ENCODE measurements around the gene IPO4.

Gene IPO4

GRCh38 chr14:24195186-24196070, 6.8 kb upstream of the IPO4 start, which contains the start of gene TM9SF1:
TSS of gene TM9SF1 (minus strand) at chr14:24195441. CDS start at chr14:24195019, 422 bp downstream.
- Histone ChIP-seq H3K9me3 (replicated peaks; ENCODE audit: insufficient read depth, low read length) (no peaks in the 10 kb centered on the region), H3K36me3 (replicated peaks; ENCODE audit: insufficient read depth, low read length) (no peaks in the 10 kb centered on the region), H3K4me3 (ENCODE audit: low read length) (peak within 1 kb of the TSS; percentile 80), H3K9me2 (replicated peaks; ENCODE audit: insufficient read depth, low read length) (no peaks in the 10 kb centered on the region), H3K9ac (ENCODE audit: low read length) (peak within 1 kb of the TSS; percentile 99), H3K27ac (ENCODE audit: low read length) (peak within 1 kb of the TSS; percentile 88), H3F3A (ENCODE audit: insufficient read depth, low read length) (peaks cover 7% of the 10 kb centered on the region; the same call in 1 of the 2 replicates), H3K79me2 (ENCODE audit: low read length) (peaks cover 23% of the 10 kb centered on the region), H4K20me1 (ENCODE audit: insufficient read depth, low read length) (no peaks in the 10 kb centered on the region), H3K4me2 (ENCODE audit: low read depth, low read length) (peak within 1 kb of the TSS; percentile 71), H3K27me3 (replicated peaks; ENCODE audit: insufficient read depth, low read length) (no peaks in the 10 kb centered on the region), H2AFZ (ENCODE audit: low read length) (peak within 1 kb of the TSS; percentile 70), H3K4me1 (ENCODE audit: low read length) (peaks cover 5% of the 10 kb centered on the region; the same call in 1 of the 2 replicates)
- peak; percentile 72 for DNase-seq
- TF ChIP-seq EZH2phosphoT487 (IDR thresholded peaks at IDR 0.05; ENCODE audit: low read length) (no peak), CTCF (IDR thresholded peaks at IDR 0.05; ENCODE audit: low read length) (no peak), EZH2 (optimal IDR thresholded peaks at IDR 0.05; ENCODE audit: low read depth, low read length) (no peak)

- H3K27me3 ChIP-seq (replicated peaks; ENCODE audit: insufficient read depth, low read length): no peaks in the 10 kb centered on the region
- H3K4me3 ChIP-seq (ENCODE audit: low read length): peak overlapping the region; percentile 80
- peaks cover 23% of the 10 kb centered on the region for H3K79me2 ChIP-seq (ENCODE audit: low read length)
- no peaks in the 10 kb centered on the region for H3K9me2 ChIP-seq (replicated peaks; ENCODE audit: insufficient read depth, low read length)
- H3K4me2 ChIP-seq (ENCODE audit: low read depth, low read length): peak overlapping the region; percentile 71; the same call in 1 of the 2 replicates
- H3K9ac ChIP-seq (ENCODE audit: low read length): peak overlapping the region; percentile 99
- peak overlapping the region; percentile 88; the same call in 1 of the 2 replicates for H3K27ac ChIP-seq (ENCODE audit: low read length)
- H3K9me3 ChIP-seq (replicated peaks; ENCODE audit: insufficient read depth, low read length): no peaks in the 10 kb centered on the region
- peak overlapping the region; percentile 70 for H2AFZ ChIP-seq (ENCODE audit: low read length)
- H3K4me1 ChIP-seq (ENCODE audit: low read length): peaks cover 5% of the 10 kb centered on the region; the same call in 1 of the 2 replicates
- TF ChIP-seq EZH2 (optimal IDR thresholded peaks at IDR 0.05; ENCODE audit: low read depth, low read length) (no peak), CTCF (IDR thresholded peaks at IDR 0.05; ENCODE audit: low read length) (no peak), EZH2phosphoT487 (IDR thresholded peaks at IDR 0.05; ENCODE audit: low read length) (no peak)
- no peaks in the 10 kb centered on the region for H3K36me3 ChIP-seq (replicated peaks; ENCODE audit: insufficient read depth, low read length)
- H3F3A ChIP-seq (ENCODE audit: insufficient read depth, low read length): peaks cover 7% of the 10 kb centered on the region; the same call in 1 of the 2 replicates
- no peak for DNase-seq
- no peaks in the 10 kb centered on the region for H4K20me1 ChIP-seq (ENCODE audit: insufficient read depth, low read length)
Measured at GRCh38 chr14:24194873-24195185, 6.2 kb upstream of the IPO4 start.

GRCh38 chr14:24194186-24194872, 5.7 kb upstream of the IPO4 start:
- no peak overlapping the region for H3K27ac ChIP-seq (ENCODE audit: low read length)
- H3K36me3 ChIP-seq (replicated peaks; ENCODE audit: insufficient read depth, low read length): no peaks in the 10 kb centered on the region
- H3K9me2 ChIP-seq (replicated peaks; ENCODE audit: insufficient read depth, low read length): no peaks in the 10 kb centered on the region

More at GRCh38 chr14:24194186-24194872, 5.7 kb upstream of the IPO4 start:
- TF ChIP-seq EZH2 (optimal IDR thresholded peaks at IDR 0.05; ENCODE audit: low read depth, low read length) (no peak), CTCF (IDR thresholded peaks at IDR 0.05; ENCODE audit: low read length) (no peak), EZH2phosphoT487 (IDR thresholded peaks at IDR 0.05; ENCODE audit: low read length) (no peak)
- peak overlapping the region; percentile 71; the same call in 1 of the 2 replicates for H3K4me2 ChIP-seq (ENCODE audit: low read depth, low read length)
- H3K27me3 ChIP-seq (replicated peaks; ENCODE audit: insufficient read depth, low read length): no peaks in the 10 kb centered on the region
- H4K20me1 ChIP-seq (ENCODE audit: insufficient read depth, low read length): no peaks in the 10 kb centered on the region
- H3F3A ChIP-seq (ENCODE audit: insufficient read depth, low read length): peaks cover 9% of the 10 kb centered on the region
- no peaks in the 10 kb centered on the region for H3K9me3 ChIP-seq (replicated peaks; ENCODE audit: insufficient read depth, low read length)
- peaks cover 23% of the 10 kb centered on the region for H3K79me2 ChIP-seq (ENCODE audit: low read length)
- DNase-seq: no peak
- 0 out of 2 replicates have a peak overlapping the region, but pooled peaks have one; percentile 70 for H2AFZ ChIP-seq (ENCODE audit: low read length)
- H3K9ac ChIP-seq (ENCODE audit: low read length): peak overlapping the region; percentile 99; the same call in 1 of the 2 replicates
- peaks cover 5% of the 10 kb centered on the region; the same call in 1 of the 2 replicates for H3K4me1 ChIP-seq (ENCODE audit: low read length)
- peak overlapping the region; percentile 80 for H3K4me3 ChIP-seq (ENCODE audit: low read length)
